ENCODE data around the gene STRADA.
"Not testable (repeated sequence)": the region's sequence is repeated elsewhere in the genome, so short reads cannot be mapped to it uniquely, and the experiment has no call there.

Gene STRADA

DNA sequence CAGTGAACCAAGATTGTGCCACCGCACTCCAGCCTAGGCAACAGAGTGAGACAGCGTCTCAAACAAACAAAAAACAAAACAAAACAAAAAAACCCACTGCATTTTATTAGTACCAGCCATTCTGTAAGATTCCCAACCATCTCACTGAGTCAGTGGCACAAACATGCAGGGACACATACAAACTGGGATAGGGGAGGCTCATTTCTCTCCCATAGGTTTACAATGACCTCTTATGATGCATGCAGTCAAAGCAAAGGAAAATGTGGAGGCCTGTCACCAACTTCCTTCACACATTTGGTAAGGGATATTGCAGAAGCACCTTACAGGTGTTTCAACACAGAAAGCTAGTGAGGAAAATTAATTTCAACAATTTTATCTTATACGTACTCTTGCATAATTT is 12.4 kb upstream of the STRADA start:
- no peak for DNase-seq (ENCODE audit: low read depth in 2 of 2)

DNA sequence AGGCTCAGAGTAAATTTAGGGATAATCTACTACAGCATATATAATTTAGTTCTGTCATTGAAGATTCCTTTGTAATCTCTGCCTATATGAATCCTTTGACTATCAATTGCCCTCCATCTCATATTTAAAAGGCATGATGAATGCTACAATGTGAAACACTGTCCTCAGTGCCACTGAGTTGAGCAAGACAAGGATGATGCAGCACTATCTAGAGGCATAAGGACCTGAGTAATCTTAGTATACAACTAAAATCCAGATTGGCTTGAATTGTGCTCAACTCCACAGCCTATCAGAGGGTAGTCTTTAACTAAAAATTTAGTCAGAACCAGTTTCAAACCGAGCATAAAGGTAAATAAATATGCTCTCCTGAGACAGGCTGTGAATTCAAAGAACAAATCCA is 11.6 kb upstream of the STRADA start:
- DNase-seq (ENCODE audit: low read depth in 2 of 2): no peak

DNA sequence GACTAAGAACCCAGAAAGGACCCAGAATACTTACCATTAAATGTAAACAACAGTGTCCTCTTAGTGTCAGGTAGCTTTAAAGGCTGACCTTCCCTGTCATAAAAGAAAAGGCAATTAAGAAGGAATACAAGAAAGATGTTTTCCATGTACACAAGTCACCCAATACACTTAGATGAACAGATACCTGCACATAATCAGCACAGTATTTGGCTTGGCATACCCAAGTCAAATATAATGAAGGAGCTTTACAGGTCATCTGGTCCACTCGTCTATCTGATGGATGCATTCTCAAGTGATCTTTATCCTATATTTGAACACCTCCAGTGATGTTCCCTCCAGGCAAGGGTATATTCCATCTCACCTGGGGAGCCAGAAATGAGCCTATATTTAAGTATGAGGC is 11.1 kb upstream of the STRADA start:
- no peak for DNase-seq (ENCODE audit: low read depth in 2 of 2)

DNA sequence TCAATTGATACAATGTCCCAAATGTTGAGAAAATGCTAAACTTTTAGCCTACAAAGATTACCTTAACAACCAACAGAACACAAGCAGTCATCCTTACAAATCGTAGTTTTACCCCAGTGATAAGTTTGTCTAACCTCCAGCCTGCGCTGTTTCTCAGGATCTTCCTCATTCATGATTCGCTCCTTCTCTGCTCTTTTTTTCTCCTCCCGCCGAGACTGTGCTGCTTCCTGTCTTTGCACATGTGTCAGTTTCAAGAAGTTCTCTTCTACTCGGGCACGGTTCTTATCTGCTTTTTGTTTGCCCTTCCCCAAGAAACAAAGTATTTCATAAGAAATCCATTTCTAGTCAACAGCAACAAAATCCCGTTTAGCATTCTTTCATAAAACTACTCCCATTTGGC is 10.2 kb upstream of the STRADA start:
- no peak for DNase-seq (ENCODE audit: low read depth in 2 of 2)

DNA sequence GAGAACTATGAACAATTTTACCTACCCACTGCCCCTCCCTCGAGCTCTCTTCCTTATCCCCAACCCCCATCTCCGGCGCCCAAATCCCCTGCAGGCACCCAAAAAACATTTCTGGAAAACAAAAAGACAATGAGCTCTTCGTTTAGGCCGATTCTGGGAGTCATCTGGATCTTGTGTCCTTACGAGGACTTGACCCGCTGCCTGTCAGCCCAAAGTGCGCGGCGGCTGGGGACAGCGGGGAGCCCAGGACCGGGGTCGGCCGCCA is 524 bp downstream of the STRADA start:
- DNase-seq (ENCODE audit: low read depth in 2 of 2): no peak

DNA sequence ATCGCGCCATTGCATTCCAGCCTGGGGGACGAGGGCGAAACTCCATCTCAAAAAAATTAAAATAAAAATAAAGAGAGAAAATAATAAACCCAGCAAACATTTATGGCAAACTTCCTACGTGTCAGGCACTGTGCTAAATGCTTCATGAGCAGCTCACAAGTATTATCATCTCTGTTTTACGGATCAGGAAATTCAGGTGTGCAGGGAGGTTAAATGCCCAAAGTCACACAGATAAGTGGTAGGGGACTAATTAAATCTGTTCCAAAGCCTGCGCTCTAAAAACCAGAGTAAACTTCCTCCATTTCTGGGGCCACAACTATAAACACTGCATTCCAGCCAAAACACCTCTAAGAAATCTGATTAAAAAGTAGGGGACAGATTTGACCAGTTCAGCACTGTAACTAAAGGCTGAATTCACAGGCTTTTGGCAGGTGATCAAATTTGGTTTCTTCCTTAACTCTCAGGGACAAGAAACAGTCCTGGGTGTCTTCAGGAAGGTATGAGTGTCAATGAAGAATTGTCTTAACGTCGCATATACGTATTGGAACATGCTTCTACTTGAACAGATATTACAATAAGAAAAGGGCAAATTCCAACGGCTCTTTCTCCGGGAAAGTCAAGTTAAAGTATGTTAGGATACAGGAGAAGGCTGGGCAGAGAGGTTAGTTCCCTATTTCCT is 996 bp downstream of the STRADA start:
- no peak for DNase-seq (ENCODE audit: low read depth in 2 of 2)

DNA sequence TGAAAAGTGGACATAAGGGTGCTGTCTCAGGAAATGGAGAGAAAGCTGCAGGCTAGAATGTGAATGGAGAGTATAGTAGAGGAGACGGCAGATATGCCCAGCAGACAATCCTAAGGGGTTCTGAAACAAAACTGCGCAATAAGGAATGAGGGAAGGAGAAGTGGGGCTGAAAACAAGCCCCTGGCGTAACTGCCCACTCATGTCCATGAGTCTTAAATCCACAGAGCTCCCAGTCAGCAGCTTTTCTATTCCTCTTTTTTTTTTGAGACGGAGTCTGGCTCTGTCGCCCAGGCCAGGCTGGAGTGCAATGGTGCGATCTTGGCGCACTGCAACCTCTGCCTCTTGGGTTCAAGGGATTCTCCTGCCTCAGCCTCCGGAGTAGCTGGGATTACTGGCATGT is 5.9 kb downstream of the STRADA start:
- no peak for DNase-seq (ENCODE audit: low read depth in 2 of 2)

DNA sequence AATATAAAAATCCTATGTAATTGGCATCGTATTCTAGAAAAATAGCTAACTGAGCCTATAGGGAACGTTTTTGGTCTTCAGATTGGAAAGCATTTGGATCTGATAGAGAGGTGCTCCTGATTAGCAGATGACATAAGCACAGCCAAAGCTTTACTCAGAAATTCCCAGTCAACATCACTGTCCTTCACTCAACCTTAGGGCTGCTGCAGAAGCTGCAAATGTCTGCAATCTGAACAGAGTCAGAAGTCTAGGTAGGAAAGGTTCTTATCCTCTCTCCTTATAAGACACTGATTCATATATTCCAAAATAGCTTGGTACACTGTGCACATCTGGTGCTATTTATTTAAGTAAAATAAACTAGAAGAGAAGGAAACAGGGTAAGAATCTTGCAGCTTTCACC is 19.2 kb downstream of the STRADA start:
- DNase-seq (ENCODE audit: low read depth in 2 of 2): no peak

DNA sequence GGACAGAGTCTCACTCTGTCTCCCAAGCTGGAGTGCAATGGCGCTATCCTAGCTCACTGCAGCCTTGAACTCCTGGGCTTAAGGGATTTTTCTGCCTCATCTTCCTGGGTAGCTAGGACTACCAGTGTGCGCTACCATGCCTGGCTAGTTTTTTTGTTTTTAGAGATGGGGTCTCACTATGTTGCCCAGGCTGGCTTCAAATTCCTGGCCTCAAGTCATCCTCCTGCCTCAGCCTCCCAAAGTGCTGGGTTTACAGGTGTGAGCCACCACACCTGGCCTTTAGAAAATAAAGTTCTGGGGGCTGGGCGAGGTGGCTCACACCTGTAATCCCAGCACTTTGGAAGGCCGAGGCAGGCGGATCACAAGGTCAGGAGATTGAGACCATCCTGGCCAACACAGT is 21.4 kb downstream of the STRADA start:
- DNase-seq (ENCODE audit: low read depth in 2 of 2): not testable (repeated sequence)

DNA sequence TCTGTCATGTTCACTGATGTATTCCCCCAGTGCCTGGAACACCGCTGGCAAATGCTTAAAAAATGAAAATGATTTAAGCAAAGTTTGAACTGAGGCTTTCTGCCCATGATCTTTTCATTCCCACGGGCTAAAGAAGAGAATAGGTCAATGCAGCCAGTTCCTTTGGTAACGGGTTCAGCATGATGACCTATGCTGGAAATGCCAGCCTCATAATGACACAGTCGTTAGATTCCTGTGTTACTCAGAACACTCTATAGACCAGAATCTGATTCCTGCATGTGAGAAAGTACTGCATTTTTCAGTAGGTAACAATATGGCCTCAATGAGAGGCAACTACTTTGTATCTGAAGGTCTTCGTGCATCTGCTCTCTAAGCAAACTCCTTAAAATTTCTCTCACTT is 22.6 kb downstream of the STRADA start:
- no peak for DNase-seq (ENCODE audit: low read depth in 2 of 2)

DNA sequence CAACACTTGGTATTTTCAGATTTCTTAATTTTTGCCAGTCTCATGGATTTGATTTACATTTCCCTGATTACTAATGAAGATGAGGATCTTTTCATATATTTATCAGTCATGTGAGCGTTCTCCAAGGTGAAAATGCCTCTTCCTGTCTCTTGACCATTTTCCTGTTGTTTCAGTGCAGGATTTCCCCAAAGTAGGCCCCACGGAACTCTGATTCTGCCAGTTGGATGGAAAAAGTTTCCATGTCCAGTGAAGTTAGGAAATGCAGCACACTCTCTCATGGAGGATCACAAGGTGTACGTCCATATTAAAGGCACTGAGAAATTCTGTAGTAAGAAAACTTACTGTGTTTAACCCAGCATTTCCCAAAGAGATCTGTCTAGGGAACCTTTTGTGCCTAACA is 25.2 kb downstream of the STRADA start:
- no peak for DNase-seq (ENCODE audit: low read depth in 2 of 2)

DNA sequence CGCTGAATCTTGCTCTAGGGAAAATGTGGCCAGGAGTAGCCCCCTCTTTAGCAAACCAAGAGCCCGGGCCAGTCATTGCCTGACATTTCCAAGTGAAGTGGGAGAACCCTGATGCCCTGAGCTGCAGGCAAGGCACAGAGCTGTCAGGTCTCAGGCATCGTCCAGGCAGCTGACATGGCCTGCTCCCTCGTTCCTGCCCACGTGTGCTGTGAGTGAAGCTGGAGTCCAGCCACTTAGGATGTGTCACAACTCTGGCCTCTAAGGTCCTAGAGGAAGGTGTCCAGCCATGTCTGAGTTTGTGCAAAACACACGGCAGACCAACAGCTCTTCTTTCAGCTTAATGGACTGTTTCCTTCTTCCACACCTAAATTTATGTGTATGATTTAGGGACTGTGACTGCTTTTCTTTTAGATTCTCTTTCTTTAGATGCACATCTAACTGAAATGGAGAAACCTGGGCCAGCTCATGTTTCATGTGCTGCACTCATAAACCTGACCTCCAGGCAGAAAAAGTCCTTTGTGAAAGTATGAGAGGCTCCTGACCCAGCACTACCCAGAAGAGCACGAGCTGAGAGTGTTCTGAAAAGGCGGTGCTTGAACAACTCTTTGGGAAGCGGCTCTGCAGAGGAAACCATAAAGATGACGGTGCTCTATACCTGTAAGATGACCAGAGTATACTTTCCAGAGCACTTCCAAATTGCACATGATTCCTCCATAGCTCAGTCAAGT is 26.9 kb downstream of the STRADA start:
- no peak for DNase-seq (ENCODE audit: low read depth in 2 of 2)

DNA sequence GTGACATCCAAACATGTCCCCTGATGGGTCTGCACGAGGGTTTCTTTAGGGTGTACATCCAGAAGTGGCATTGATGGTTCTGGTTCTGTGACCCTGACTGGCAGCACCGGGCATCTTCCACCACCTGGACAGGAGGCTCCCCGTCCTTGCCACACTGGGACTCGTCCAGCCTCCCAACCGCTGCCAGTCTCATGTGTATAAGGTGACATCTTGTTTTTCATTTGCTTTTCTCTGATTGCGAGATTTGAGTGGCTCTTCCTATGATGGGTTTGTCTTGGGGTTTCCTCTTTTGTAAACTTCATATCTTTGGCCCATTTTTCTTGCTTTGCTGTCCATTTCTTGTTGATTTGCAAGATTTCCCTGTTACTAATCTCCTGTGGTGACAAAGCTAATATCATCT is 32.5 kb downstream of the STRADA start:
- no peak for DNase-seq (ENCODE audit: low read depth in 2 of 2)

DNA sequence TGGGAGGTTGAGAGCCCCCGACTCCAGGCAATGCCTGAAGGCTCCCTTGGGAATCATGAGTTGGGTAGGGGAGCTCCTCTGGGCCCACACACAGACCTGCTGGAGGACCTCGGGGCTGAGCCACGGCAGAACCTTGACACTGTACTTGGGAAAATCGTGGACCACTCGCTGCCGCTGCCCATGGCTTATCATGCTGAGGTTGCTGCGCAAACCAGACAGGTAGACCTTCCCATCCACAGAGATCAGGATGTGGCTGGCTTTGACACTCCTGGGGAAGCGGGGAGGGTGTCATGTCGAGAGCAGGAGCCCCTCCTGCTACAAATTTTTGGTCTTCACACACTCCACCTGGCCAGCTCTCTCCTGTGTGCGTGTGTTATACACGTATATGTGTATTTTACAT is 34.4 kb downstream of the STRADA start:
- no peak for DNase-seq (ENCODE audit: low read depth in 2 of 2)

DNA sequence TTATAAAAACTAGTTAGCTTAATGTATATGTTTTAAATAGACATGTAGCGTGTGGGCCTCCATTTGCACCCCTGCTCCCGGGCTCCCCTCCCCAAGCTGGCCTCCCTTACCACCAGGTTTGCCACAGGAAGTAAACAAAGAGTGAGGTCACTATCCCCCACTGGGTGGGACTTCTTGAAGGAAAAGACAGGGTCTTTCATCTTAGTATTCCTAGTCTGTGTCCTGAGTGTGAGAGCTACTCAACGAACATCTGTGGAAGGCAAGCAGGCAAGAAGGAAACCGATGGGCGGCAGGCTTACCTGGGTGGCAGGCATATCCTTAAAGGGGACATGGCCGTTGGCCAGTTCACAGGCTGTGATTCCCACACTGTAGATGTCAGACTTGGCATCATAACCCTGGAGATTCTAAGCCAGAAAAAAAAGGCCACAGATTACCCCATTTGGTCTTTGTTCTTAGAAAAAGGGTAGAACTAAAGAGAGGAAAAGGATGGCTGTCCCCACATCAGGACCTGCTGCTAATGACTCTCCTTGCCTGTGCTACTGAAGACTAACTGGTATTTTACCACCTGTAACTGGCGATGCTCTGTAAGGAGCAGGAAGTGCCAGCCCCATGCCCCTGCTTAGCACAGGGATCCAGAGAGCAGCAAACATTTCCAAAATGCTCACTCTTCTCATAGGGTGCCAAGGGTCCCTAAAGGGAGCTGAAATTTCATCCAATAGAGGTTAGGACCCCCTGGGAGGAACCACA is 35.1 kb downstream of the STRADA start:
- no peak for DNase-seq (ENCODE audit: low read depth in 2 of 2)

DNA sequence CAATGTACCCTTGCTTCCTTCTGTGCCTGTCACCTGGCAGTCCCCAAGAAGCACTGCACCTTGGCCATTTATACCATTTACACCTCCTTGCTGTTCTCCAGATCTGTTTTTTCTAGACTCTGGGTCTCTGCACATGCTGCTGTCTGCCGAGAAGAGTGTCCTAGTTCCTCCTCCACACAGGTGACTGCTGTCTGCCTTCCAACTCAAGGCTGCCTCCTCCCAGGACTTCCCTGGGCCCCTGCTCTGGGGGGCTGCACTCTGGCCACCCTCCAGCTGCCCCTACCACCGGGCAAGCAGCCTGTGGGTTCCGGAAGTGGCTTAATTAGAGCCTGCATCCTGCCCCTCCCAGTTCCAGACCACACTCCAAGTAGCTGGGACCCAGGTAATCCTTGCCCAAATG is 35.9 kb downstream of the STRADA start:
- DNase-seq (ENCODE audit: low read depth in 2 of 2): no peak

DNA sequence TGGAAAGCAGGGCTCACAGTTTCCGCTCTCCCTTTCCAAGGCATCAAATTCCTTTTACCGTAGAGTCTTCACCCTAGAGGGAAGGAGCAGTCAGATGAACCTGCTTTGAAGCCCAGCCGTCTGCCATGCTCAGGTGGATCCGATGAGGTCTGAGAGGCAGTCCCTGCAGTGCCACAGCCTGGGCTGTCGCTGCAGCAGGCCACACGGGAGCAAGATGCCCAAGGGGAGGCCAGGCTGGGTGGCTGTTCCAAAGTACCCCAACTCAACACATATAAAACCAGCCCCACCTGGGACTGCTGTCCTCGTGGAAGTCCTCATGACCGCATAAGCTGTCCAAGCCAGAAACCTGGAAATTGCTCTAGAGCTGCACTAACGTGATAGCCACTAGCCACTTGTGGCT is 36.8 kb downstream of the STRADA start:
- no peak for DNase-seq (ENCODE audit: low read depth in 2 of 2)

DNA sequence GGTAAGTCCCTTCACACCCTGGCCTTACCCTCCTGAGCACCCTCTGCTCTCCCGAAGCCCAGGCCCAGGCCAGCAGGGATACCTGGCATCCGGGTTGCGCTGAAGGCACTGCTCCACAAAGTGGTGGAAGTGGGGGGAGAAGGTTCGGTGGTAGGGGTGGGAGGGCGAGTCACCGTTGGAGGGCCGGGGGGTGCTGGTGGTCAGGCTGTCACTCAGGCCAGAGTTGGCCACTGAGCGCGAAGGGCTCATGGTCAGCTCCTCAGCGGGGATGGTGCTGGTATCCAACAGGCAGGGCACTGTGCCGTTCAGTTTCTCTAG is 37.4 kb downstream of the STRADA start:
- no peak for DNase-seq (ENCODE audit: low read depth in 2 of 2)

DNA sequence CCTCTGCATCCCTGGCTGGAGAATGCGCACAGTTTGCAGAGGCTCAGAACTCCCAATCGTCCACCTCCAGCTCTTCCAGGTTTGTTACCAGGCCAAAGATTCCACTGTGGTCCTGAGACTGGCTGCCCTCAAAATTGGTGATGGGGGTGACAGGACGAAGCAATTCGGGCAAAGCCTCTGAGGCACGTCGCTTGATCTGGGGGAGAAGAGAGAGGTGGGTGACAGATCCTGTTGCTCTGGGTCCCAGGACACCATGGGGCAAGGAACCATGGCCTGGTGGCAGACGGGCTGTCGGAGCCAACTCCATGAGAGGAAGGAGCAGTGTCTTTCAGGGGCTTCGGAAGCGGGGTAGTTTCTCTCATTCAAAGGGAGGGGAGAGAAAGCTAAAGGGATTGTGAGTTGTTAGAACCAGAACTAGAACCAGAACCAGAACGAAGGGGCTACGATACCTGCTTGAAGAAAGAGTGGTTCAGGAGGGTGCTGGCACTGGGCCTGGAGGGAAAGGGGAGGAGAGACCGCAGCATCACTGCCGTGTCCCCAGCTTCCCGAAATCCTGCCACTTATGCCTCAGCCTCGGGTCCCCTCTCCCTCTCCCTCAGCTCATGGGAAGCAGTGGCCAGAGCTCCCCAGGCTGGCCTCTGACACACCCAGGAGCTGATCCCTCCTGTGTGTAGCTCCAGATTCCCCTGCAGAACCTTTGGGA is 37.9 kb downstream of the STRADA start:
- DNase-seq (ENCODE audit: low read depth in 2 of 2): no peak

DNA sequence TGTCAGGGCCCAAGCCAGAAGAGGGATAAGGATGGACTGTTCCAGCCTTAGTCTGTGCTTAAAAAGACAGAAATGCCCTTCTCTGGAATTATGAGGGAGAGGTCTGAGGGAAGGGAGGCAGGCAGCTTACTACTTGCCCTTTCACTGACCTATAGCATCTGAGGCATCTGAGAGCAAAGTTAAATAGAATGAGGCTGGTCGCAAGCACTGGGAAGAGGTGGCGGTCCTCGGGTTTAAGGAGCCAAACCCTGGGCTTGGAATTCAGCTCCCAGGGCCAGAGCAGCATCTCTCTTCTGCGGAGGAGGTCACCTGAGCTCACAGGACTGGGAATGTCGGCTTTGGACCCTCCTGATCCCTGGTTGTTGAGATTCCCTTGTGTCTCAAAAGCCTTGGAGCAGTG is 38.6 kb downstream of the STRADA start:
- DNase-seq (ENCODE audit: low read depth in 2 of 2): no peak

DNA sequence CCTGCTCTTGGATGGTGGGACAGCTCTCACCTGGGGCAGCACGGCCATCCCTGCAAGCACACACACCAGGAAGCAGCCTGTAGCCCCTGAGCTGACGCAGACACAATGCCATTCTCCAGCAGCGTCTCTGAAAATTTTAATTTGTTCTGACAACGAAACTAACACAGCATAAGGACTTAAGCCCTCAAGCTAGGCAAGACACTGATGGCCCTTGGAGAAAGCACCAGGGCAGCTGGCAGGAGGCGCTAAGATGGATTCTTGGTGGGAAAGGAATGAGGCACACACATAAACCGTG is 38.9 kb downstream of the STRADA start:
- DNase-seq (ENCODE audit: low read depth in 2 of 2): no peak

DNA sequence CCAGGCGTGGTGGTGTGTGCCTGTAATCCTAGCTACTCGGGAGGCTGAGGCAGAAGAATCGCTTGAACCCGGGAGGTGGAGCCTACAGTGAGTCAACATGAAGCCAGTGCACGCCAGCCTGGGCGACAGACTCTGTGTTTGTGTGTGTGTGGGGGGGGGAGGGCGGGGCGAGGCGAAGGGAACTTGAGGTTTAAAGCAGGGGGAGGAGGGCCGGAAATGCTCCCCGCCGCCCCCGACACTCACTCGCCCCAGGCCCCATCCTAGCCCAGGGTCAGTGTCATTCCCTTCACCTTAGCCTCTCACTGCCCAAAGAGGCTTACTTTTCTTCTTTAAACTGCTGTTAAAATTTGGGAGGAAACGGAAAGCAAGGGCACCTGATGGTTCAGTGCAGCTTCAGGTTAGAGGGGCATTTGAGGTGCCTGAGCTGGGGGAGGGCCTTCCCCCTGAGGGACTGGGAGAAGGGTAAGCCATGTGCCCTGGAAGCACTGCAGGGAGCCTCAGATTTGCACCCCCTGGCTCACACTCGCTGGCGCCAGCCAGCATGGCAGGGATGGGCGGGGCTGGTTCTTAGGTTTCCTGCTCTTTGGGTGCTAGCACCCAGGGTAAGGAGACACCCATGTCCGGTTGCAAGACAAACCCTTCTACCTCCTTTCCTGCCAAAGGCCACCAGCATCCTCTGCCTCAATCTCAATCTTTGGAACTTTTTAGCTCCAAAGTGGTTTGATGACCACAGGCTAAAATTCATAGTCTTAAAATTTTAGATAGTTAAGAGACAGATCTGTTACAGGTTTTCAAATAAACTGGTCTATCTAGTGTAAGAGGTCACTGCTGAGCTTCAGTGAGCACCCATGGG is 39.5 kb downstream of the STRADA start:
- DNase-seq (ENCODE audit: low read depth in 2 of 2): peak; percentile 55 to 57
